ENCODE data around the gene SEMA3C. TPM values are rescaled to one million over a fixed set of nuclear protein-coding genes. Genes with fewer than 3 reads are reported as not detected.

The SEMA3C gene
- total RNA-seq, 2 donors from 2014 or later, result 41.9 to 103 TPM

- Histone ChIP-seq H3K27me3 (no peaks in the 10 kb centered on the region), H3K4me3 (no peak overlapping the region), H3K36me3 (no peaks in the 10 kb centered on the region), H3K4me1 (no peaks in the 10 kb centered on the region), H3K9me3 (no peaks in the 10 kb centered on the region), H3K9ac (ENCODE audit: low read depth in 2 of 2, low read length in 2 of 2) (no peak overlapping the region), H3K27ac (no peak overlapping the region)
- no peak for DNase-seq
- TF ChIP-seq CTCF (IDR thresholded peaks at IDR 0.05), result no peak
- intact Hi-C loops (cut with DNase I), result no loop called here
These were observed 91.6 kb downstream of the SEMA3C start for GRCh38 chr7:80827239-80827633.

DNA sequence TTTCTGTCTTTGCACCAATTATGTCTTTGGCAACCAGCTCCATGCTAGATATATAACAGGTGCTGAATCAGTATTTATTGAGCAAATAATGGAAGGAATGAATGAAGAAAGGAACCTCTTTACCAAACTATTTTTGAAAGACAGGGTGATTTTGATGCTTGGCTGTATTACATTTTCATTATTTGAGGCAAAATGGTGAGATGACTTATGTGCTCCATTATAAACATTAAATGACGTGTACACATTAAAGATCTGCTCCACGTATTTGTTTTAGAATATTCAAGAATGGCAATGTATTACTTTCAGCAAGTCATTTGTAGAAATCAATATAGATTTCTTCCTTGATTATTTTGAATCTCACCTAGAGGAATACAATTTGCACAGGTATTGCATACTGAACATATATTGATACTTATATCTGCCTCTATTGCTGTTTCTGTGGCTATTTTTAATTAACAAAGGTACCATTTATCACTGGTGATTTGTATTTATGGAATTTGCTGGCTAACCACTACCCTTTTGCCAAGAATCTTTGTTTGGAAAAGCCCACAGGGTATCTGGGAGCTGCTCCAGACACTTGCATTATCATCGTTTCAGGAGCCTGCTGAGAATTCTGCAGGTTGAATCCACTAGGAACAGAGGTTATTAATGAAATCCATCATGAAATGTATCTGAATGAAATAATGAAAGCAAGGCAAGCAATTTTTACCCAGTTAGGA lies 92.2 kb downstream of the SEMA3C start:
- no peak for DNase-seq
- TF ChIP-seq CTCF (IDR thresholded peaks at IDR 0.05), result no peak
- Histone ChIP-seq H3K4me3 (no peak overlapping the region), H3K9me3 (no peaks in the 10 kb centered on the region), H3K27me3 (no peaks in the 10 kb centered on the region), H3K36me3 (no peaks in the 10 kb centered on the region), H3K4me1 (no peaks in the 10 kb centered on the region), H3K9ac (ENCODE audit: low read depth in 2 of 2, low read length in 2 of 2) (no peak overlapping the region), H3K27ac (no peak overlapping the region)
- intact Hi-C loops (cut with DNase I), result no loop called here

DNA sequence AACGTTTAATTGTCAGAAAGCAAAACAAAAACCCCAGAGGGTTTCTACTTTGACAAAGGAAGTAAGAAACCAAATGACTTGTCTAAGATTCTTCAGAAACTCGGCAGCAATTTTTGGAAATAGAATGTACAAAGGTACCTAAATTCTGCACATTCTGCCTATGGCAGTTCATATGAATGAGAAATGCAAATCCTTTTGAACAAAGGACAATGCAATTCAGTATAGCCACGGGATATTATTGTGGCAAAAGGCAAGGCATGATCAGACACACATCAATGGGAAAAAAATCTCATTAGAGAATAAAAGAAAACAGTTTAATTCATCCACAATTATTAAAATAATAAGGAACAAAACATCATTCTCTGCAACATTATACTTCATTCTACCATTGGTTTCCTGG lies 93.4 kb downstream of the SEMA3C start:
- intact Hi-C loops (cut with DNase I), result no loop called here
- no peak for DNase-seq
- no peaks in the 10 kb centered on the region for H3K9me3 ChIP-seq
- no peaks in the 10 kb centered on the region for H3K27me3 ChIP-seq
- H3K36me3 ChIP-seq, result no peaks in the 10 kb centered on the region
- no peak overlapping the region for H3K9ac ChIP-seq (ENCODE audit: low read depth in 2 of 2, low read length in 2 of 2)
- H3K27ac ChIP-seq, result no peak overlapping the region
- H3K4me3 ChIP-seq, result no peak overlapping the region
- H3K4me1 ChIP-seq, result no peaks in the 10 kb centered on the region
- no peak for TF ChIP-seq CTCF (IDR thresholded peaks at IDR 0.05)

DNA sequence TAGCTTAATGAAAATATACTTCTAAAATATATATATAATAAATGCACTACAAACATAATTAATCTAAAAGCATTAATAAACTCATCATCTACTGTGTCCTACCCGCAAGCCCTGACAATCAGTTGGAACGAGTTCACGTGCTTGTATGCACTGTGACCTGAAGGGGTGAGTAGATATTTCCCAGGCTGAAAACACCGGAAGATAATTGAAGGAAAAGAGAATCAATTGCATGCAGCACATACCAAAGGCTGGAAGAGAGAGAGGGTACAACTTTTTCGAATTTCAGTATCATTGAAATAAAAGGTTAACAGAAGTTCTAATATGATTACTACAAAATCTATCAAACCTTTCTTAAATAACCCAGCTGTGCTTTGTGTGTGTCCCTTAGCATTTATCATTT lies 94.6 kb downstream of the SEMA3C start:
- intact Hi-C loops (cut with DNase I), result no loop called here
- Histone ChIP-seq H3K9ac (ENCODE audit: low read depth in 2 of 2, low read length in 2 of 2) (no peak overlapping the region), H3K4me1 (no peaks in the 10 kb centered on the region), H3K27ac (no peak overlapping the region), H3K4me3 (no peak overlapping the region), H3K36me3 (no peaks in the 10 kb centered on the region), H3K9me3 (no peaks in the 10 kb centered on the region), H3K27me3 (no peaks in the 10 kb centered on the region)
- no peak for TF ChIP-seq CTCF (IDR thresholded peaks at IDR 0.05)
- DNase-seq, result no peak

- Histone ChIP-seq H3K36me3 (no peaks in the 10 kb centered on the region), H3K27ac (no peak overlapping the region), H3K4me3 (no peak overlapping the region), H3K9me3 (no peaks in the 10 kb centered on the region), H3K27me3 (no peaks in the 10 kb centered on the region), H3K9ac (ENCODE audit: low read depth in 2 of 2, low read length in 2 of 2) (no peak overlapping the region), H3K4me1 (no peaks in the 10 kb centered on the region)
- no peak for TF ChIP-seq CTCF (IDR thresholded peaks at IDR 0.05)
- no peak for DNase-seq
- intact Hi-C loops (cut with DNase I), result no loop called here
These were observed 95.8 kb downstream of the SEMA3C start for GRCh38 chr7:80823057-80823456.
